ENCODE measurements around the gene NRF1. TPM values are rescaled to one million over a fixed set of nuclear protein-coding genes. Genes with fewer than 3 reads are reported as not detected.
A peak's percentile ranks its signal among the peaks of the same experiment; 100 is the strongest.

The NRF1 gene
- total and polyA plus RNA-seq, 2 of the 8 experiments (the other 6 are each of a cell fraction or from before 2014, with no cell fraction given): 18.2 to 21.4 TPM

DNA sequence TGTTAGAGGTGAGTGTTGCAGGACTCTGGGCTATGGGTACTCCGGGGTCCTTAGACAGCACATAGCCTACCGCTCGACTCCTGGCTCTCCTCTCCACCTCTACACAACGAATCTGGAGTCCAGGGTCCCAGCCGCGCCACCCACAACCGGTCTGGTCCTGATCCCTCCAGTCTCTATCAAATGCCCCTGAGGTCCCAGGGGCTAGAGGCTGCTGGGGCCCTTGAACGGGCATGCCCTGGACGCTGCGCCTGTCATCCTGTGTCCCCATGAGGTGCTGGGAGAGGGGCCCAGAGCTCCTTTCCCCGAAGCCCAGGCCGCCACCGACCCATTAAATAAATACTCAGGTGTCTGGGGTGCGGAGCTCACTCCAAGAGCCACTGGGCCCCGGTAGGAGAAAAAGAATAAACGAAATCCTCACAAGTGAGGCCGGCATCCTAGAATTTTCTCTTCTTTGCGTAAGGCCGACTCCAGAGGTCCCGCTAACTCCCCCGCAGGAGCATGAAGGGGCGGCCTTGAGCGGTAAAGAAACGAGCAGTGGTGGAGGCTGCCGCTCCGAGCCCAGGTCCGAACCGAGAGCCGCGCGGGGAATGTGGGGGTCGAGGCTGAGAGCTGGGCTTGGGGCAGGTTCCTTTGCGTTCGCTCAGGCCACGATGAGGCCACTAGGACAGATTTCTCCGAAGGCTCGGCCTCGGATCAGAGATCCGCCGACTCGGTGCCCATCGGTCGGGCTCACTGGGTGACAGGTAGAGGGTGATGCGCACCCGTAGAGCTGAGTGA is 166.7 kb downstream of the NRF1 start:
- H4K5ac ChIP-seq (ENCODE audit: insufficient read length, low read depth, low read length): no peak overlapping the region
- no peak overlapping the region for H3K27ac ChIP-seq (ENCODE audit: low read depth, low read length)
- H3K23me2 ChIP-seq (ENCODE audit: low read depth, low read length): peaks cover 26% of the 10 kb centered on the region
- peak overlapping the region; percentile 96; the same call in 1 of the 2 replicates for H2BK5ac ChIP-seq (ENCODE audit: low read depth, low read length)
- no peak overlapping the region for H3K14ac ChIP-seq (ENCODE audit: insufficient read length)
- DNase-seq (ENCODE audit: low read depth in 1 of 2, low spot score in 2 of 2) (peak in 1 of 2 experiments; percentile 63), FAIRE-seq (no peak)
- WGBS, 2 experiments (ENCODE audit: extremely low coverage in 1 of 2, insufficient coverage in 1 of 2, insufficient read length in 1 of 2, insufficient replicate concordance in 2 of 2, low coverage in 1 of 2, low lambda C conversion rate in 2 of 2, missing lambda C conversion rate in 1 of 2): 6% methylated on average over 43 of the region's 45 CpGs; no CpG with 5 or more reads in 1 of the 2 experiments
- peak overlapping the region; percentile 28 for H2BK120ac ChIP-seq (replicated peaks; ENCODE audit: low read depth, low read length)
- H4K20me1 ChIP-seq (replicated peaks in 1 of 2; ENCODE audit: control insufficient read depth in 1 of 2, insufficient read depth in 2 of 2, low read length in 2 of 2): peaks cover 14 to 27% of the 10 kb centered on the region in 2 experiments
- H3K36me3 ChIP-seq (ENCODE audit: control insufficient read depth in 2 of 4, insufficient read depth in 4 of 4, low read length in 3 of 4): peaks cover 0 to 8% (median 0%) of the 10 kb centered on the region in 4 experiments; a peak in 2 of 8 replicates
- H3K79me1 ChIP-seq (ENCODE audit: low read depth, low read length): peaks cover 8% of the 10 kb centered on the region; the same call in 1 of the 2 replicates
- peak overlapping the region; percentile 90 for H4K8ac ChIP-seq (ENCODE audit: extremely low read depth, insufficient read depth, low read length)
- H3K4me2 ChIP-seq (ENCODE audit: insufficient read depth in 1 of 2, low read depth in 2 of 2, low read length in 2 of 2): peak overlapping the region; percentile 82 to 99
- H3K4me1 ChIP-seq (replicated peaks in 1 of 4; ENCODE audit: control insufficient read depth in 3 of 4, insufficient read depth in 4 of 4, low read length in 3 of 4): peaks cover 12 to 67% (median 55%) of the 10 kb centered on the region in 4 experiments
- CTCF ChIA-PET (ENCODE audit: partially characterized antibody): interaction anchor here (1.0 to 8.1 kb wide), 5 partner anchors 8 to 47 kb away, joined by 3 to 45 read pairs (median 3); no protein-coding TSS in a partner anchor
- H2BK20ac ChIP-seq (ENCODE audit: low read length): peak overlapping the region; percentile 80; the same call in 1 of the 2 replicates
- peak overlapping the region; percentile 90; the same call in 1 of the 2 replicates for H2BK12ac ChIP-seq (ENCODE audit: low read depth, low read length)
- H3K9ac ChIP-seq (replicated peaks in 1 of 4; ENCODE audit: extremely low read depth in 1 of 4, low read depth in 3 of 4, low read length in 3 of 4): peak overlapping the region in 1 of 4 experiments; percentile 47; a peak in 2 of 7 replicates
- peaks cover 2 to 22% of the 10 kb centered on the region in 2 experiments; a peak in 2 of 4 replicates for H3K79me2 ChIP-seq (ENCODE audit: control insufficient read depth in 1 of 2, insufficient read depth in 2 of 2, low read length in 2 of 2)
- H2BK15ac ChIP-seq (ENCODE audit: low read length): no peak overlapping the region; the same call in 1 of the 2 replicates
- H3K4ac ChIP-seq (replicated peaks; ENCODE audit: insufficient read length, low read depth, low read length): no peak overlapping the region
- POLR2A ChIA-PET (ENCODE audit: partially characterized antibody): interaction anchor here (0.7 to 5.9 kb wide), 12 partner anchors 9 to 231 kb away, joined by 3 to 36 read pairs (median 4); no protein-coding TSS in a partner anchor
- H2AK5ac ChIP-seq (ENCODE audit: low read depth, low read length): peak overlapping the region; percentile 67; the same call in 1 of the 2 replicates
- no peak overlapping the region for H2AFZ ChIP-seq (ENCODE audit: low read length)
- H3K56ac ChIP-seq (replicated peaks; ENCODE audit: insufficient read length, low read depth, low read length): no peak overlapping the region
- peak overlapping the region; percentile 55 to 76 (median 60) for H3K4me3 ChIP-seq (ENCODE audit: extremely low read depth in 1 of 4, insufficient read depth in 2 of 4, low read depth in 3 of 4, low read length in 4 of 4)
- peak overlapping the region; percentile 61 for H4K91ac ChIP-seq (replicated peaks; ENCODE audit: insufficient read length, low read length)
- no peaks in the 10 kb centered on the region for H3K9me3 ChIP-seq (ENCODE audit: insufficient read depth in 2 of 2, low read depth in 1 of 2, low read length in 1 of 2)
- peaks cover 36 to 67% (median 64%) of the 10 kb centered on the region in 4 experiments for H3K27me3 ChIP-seq (replicated peaks in 1 of 4; ENCODE audit: control insufficient read depth in 3 of 4, extremely low read depth in 1 of 4, insufficient read depth in 3 of 4, low read length in 3 of 4)
- H3K23ac ChIP-seq (ENCODE audit: insufficient read length): no peak overlapping the region
- peak overlapping the region; percentile 79 for H3K18ac ChIP-seq (ENCODE audit: extremely low read depth, low read length)
- TF ChIP-seq ASH2L (IDR thresholded peaks at IDR 0.05; ENCODE audit: low read length): peak; percentile 7
- no peak for TF ChIP-seq MAFK (IDR thresholded peaks at IDR 0.05; ENCODE audit: low read depth, low read length)
- TF ChIP-seq CBX8 (IDR thresholded peaks at IDR 0.05; ENCODE audit: borderline replicate concordance, low read depth, low read length): peak; percentile 97; the same call in 1 of the 2 replicates
- no peak for TF ChIP-seq RXRA (IDR thresholded peaks at IDR 0.05; ENCODE audit: insufficient read depth, low read depth, low read length)
- TF ChIP-seq ZNF274 (IDR thresholded peaks at IDR 0.05; ENCODE audit: borderline replicate concordance, extremely low read depth, low read length): no peak
- 0 out of 2 replicates have a peak, but pooled peaks have one; percentile 1 for TF ChIP-seq KDM1A (IDR thresholded peaks at IDR 0.05; ENCODE audit: borderline replicate concordance, low read length)
- no peak for TF ChIP-seq SIN3A (conservative IDR thresholded peaks at IDR 0.05 in 1 of 2, IDR thresholded peaks at IDR 0.05 in 1 of 2; ENCODE audit: low read depth in 1 of 2, low read length in 2 of 2)
- no peak for TF ChIP-seq BCL11A (IDR thresholded peaks at IDR 0.05; ENCODE audit: low read depth in 2 of 2, low read length in 2 of 2)
- 0 out of 2 replicates have a peak, but pooled peaks have one; percentile 25 for TF ChIP-seq RBBP5 (IDR thresholded peaks at IDR 0.05; ENCODE audit: borderline replicate concordance, low read depth, low read length)
- no peak for TF ChIP-seq BACH1 (IDR thresholded peaks at IDR 0.05; ENCODE audit: low read length)
- TF ChIP-seq CEBPB (IDR thresholded peaks at IDR 0.05; ENCODE audit: low read depth, low read length): no peak
